GM19193 (cell line): ENCODE results near the gene SRPX.

Source experiments
- POLR2A ChIP-seq: IDR thresholded peaks from 4 replicates; pipeline ENCODE4 v1.6.1; 2011; ENCODE audit not compliant: insufficient read depth, insufficient read length; ENCODE audit errors: extremely low read depth

SRPX gene

DNA sequence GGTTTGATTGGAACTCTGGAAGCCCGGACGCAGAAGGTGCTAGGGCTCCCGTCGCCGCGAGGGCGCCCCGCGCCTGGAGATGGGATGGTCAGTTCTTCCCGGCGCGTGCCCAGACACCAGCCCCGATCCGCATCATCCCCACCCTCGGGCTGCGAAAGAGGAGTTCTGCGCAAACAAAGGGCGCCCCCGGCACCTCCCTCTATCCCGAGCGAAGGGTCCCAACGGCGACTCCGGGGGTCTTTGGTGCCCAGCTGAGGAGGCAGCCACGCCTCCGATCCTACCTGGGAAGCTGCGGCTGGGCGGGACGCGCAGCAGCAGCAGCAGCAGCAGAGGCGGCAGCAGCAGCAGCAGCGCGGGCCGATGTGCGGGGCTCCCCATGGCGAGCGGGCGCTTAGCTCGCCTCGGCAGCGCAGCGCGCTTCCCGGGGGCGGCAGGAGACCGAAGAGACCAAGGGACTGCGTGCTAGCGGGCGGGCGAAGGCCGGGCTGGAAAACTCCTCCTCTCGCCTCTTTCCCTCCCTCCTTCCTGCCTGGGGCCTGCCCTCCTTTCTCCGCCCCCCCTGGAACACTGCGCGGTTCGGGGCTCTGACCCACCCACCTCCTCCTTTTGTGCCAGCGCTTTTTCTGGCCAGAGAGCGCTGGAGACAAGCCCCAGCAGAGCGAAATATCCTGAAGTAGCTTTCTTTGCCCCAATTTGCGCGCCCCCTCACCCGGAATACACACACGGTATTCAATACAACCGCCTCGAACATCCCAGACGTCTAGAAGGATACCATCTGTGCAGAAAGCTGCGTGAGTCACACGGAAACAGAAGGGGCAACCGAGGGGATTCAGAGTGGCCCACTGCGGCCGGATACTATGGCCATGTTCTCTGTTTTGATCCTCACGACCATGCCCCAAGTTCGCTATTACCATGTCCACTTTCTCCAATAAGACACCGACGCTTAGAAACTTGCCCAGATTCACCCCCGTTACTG lies at the start of gene SRPX:
TSS of gene SRPX (minus strand) at position 457 of the 976 bp plus-strand sequence. CDS start at position 378, 79 bp downstream.
- TF ChIP-seq POLR2A, result no peak

DNA sequence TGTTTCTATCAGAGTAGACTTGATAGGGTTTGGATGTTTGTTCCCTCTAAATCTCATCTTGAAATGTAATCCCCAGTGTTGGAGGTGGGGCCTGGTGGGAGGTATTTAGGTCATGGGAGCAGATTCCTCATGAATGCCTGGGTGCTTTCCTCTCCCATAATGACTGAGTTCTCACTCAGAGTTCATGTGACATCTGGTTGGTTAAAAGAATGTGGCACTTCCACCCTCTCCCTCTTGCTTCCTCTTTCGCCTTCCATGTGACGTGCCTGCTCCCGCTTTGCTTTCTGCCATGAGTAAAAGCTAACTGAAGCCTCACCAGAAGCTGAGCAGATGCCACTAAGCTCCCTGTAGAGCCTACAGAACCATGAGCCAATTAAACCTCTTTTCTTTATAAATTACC lies 47.3 kb upstream of the SRPX start:
- no peak for TF ChIP-seq POLR2A

DNA sequence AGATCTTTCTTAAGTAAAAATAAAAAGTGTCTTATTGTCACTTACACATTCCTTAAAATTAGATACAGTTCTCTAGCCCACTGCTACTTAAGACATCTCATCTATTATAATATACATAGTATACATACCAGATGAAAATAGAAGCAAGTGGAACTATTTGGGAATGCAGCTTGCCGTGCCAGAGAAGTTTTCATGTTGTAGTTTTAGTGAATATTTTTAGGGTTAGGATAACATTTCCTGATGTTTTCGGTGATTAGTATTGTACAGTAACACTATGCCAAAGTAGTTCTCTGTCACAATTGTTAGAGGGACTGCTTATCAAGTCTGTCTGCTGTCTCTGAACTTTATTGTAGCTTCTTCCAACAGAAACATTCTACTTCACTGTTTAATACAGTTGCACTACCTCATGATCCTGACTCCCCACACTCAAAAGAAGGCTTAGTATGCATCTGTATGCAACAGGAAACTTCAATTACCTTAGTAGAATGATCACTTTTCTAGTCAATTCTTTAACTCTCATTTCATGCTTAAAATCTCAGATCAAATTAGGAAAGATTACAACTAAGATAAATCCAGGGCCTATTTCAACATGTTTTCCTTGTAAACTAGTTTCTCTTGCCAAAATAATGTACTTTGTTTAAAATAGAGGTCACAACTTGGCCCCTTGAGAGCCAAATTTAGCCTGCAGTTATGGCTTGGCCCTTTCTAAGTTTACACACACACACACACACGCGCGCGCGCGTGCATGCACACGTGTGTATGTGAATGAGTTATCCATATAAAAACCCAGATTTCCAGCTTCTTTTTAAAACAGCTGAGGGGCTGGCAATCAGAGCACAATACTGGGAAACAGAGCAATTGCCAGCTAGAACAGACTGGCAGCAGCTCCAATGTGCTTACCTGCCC lies 42.3 kb upstream of the SRPX start:
- no peak for TF ChIP-seq POLR2A

DNA sequence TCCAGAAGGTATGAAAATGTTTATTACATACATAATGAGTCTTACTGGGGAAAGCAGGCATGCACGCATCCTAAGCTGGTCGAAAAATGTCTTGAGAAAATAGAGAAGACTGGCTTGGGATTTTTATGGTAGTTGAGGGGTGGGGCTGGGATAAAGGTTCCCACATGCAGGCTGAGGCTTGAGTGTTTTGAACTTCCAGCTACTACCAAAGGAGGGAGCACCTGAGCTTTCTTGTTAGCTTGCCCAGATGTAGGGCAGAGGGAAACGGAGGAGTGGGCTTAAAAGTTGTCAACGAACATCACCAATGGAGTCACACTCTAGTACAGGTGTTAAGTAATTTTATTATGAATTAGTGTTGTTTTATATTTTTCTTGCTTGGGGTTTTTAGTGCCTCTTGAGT lies 39.6 kb upstream of the SRPX start:
- no peak for TF ChIP-seq POLR2A

DNA sequence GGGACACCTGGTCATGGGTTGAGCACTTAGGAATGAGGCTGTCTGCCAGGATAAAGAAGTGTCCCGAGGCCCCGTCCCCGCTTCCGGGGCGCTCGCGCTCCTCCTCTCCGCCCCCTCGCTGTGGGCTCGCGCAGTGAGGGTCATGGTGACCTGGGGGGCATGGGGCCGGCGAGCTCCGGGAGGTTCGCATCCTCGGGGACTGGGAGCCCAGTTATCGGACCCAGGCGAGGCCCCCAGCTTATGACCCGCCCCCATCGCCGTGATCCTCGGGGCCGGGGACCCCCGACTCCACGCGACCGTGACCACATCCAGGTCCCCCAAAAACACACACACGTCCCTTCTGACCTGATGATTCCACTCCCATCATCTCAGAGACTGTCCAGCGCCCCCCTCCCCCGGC lies 35.3 kb upstream of the SRPX start:
- no peak for TF ChIP-seq POLR2A

- TF ChIP-seq POLR2A, result no peak
Measured at GRCh38 chrX:38249965-38250364, 29.3 kb upstream of the SRPX start.

DNA sequence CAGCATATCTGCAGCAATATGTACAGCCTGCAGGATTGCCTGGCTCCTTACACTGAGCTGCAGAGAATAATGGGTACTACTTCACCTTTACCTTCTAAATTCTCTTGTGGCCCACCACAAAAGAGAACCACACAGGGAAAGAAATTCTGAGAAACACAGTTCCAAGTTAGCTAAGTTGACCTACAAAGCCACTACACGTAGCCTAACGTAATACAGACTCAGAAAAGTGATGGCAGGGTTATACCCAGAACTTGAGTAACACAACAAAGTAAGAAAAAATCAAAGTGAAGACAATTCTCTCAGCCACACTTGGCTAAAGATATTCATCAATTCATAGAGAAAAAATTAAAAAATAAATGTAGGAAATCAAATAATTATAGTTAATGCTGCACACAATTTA lies 26.4 kb upstream of the SRPX start:
- TF ChIP-seq POLR2A, result no peak

DNA sequence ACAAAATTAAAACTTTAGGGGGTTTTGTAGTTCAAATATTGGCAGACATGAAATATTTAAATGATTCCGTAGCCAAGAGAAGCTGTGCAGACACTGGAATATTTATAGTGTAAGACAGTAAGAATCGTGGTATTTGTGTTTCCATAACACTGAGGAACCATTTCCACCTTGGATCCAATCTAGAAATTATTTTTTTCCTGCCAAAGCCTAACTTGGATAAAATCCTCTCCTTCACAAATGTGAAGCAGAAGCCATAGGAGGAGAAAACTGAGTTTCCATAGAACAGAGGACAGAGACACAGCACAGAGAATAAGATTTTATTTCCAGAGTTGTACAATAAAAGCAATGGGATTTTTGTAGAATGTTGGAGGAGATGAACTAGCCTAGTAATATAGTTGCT lies 19.9 kb upstream of the SRPX start:
- no peak for TF ChIP-seq POLR2A

DNA sequence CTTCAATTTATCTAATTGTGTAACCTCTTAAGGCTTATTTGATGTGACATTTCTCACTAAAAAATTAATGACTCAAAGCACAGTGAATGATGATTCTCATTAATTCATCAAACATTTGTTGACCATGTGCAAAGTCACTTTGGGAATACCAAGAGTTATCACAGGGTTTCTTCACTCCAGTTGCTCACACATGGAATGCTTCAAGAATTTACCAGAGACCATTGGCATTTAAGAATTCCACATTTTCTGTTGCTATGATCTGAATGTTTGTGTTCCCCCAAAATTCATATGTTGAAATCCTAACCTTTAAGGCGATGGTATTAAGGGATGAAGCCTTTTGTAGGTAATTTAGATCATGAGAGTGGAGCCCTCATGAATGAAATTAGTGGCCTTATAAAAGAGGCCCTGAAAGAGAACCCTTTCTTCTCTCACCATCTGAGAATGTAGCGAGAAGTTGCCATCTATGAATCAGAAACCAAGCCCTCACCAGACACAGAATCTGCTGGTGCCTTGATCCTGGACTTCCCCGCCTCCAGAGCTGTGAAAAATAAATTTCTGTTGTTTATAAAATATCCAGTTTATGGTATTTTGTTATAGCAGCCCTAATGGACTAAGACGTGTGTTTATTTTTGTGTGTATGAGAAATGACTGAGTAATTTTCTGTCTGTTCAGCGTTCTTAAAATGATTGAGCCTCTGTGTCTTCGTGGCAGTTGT lies 16.4 kb upstream of the SRPX start:
- TF ChIP-seq POLR2A, result no peak

DNA sequence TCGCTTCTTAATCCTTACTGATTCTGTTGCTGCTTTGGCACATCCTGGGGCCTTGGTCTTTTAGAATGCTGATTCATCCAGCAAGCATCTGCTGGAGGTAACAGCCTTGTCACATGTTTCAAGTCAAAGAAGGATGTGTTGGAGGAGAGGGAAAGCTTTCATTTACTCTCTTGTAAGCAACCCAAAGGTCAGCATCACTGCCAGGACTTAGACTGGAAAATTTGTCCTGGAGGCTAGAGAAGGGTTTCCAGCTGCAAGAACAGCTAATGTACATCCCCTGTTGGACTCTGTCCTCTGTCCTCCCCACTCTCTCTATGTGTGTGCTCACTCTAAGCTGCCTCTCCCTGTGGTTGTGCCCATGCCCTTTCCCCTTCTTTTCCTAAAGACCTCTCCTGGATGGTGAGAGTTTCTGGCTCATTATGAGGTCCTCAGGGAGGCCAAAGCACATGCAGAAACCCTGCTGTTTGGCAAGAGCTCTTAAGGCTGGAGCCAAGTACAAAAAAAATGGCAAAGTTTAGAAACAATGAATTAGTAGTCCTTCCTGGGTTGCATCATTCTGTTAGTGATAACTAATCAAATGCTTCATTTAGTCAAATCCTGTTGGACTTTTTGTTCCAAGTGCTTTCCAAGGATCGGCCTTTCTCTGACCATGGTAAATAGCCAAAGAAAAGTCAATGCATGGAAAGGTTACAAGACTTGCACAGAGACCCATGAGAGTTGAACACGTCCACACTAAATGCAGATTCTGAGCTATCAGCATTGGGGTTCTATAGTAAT lies 13.4 kb upstream of the SRPX start:
- no peak for TF ChIP-seq POLR2A

DNA sequence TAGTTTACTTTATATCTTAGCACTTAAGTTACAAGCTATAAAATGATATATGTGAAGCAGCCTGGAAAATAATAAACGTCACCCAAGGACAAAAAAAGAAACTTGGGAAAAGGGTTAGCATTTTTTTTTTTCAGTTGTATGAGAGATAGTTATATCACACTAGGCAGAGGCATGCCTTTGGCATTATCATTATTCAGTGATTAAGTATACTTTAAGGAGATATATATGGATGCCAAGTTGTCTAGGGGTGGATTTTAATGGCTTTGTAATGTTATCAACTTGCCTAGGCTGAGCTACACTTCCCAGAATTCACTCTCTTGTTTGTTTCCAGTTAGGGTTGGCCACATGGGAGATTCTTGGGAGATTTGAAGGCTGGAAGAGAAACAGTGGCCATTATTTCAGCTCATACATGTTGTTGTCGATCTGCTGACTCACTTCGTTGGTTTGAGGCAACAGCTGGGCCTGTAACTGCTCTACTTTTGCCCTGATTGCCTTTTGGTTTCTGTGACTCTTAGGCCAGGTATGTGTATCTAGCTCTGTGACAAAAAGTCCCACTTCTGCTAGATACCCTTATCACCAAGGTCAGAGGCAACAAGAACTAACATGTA lies 11.5 kb upstream of the SRPX start:
- no peak for TF ChIP-seq POLR2A

GRCh38 chrX:38225093-38225492 lies 4.4 kb upstream of the SRPX start:
- TF ChIP-seq POLR2A, result no peak

DNA sequence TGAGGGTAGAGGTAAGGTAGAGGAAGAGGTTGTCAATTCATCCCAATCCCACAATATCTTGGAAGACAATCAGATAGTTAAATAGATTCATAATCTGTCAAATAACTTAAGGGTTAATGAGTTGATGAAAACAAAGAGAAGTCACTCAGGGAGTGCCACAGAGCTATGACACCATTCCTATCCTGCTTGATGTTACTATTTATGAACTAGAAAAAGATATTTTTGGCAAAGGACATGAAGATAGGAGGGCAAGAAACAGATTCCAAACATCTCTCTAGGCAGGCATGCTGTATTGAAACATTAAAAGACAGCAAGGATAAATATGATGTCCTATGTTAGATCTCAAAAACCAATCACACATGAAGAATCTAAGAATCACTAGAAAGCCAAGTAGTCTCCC lies 3.5 kb upstream of the SRPX start:
- no peak for TF ChIP-seq POLR2A

GRCh38 chrX:38221391-38221929 lies 789 bp upstream of the SRPX start:
- no peak for TF ChIP-seq POLR2A

GRCh38 chrX:38220024-38220414 lies 652 bp downstream of the SRPX start:
- TF ChIP-seq POLR2A, result no peak
